K562 (cell line): Measurements from ENCODE around the gene PFDN2. TPM values are rescaled to one million over a fixed set of nuclear protein-coding genes. Genes with fewer than 3 reads are reported as not detected.

Experiments used
- BRF1 ChIP-seq: IDR thresholded peaks from 3 replicates; pipeline ENCODE4 v1.6.1; 2011; ENCODE audit warnings: borderline replicate concordance, mild to moderate bottlenecking; ENCODE audit not compliant: insufficient read length; ENCODE audit errors: extremely low read depth
- CBFA2T3 ChIP-seq: fragments of 450-650 bp; IDR thresholded peaks from 2 replicates; pipeline ENCODE4 v1.6.1; 2017
- EGR1 ChIP-seq: fragments of 450-650 bp; conservative IDR thresholded peaks from 2 replicates; pipeline ENCODE4 v1.6.1; 2017; ENCODE audit warnings: mild to moderate bottlenecking
- FOXJ2 ChIP-seq: fragments of 200-800 bp; sonication (Bioruptor generic); IDR thresholded peaks from 2 replicates; pipeline ENCODE4 v1.6.1; 2016; ENCODE audit warnings: missing genetic modification characterization, missing compliant biosample characterization
- GABPB2 ChIP-seq: fragments of 250-450 bp; sonication (Bioruptor Pico); conservative IDR thresholded peaks from 2 replicates; pipeline ENCODE4 v1.5.1; 2021; ENCODE audit warnings: mild to moderate bottlenecking
- HMG20B ChIP-seq: fragments of 250-450 bp; sonication (Bioruptor Pico); IDR thresholded peaks from 2 replicates; pipeline ENCODE4 v1.5.0; 2021; ENCODE audit warnings: mild to moderate bottlenecking
- HSF4 ChIP-seq: fragments of 250-450 bp; sonication (Bioruptor Pico); IDR thresholded peaks from 2 replicates; pipeline ENCODE4 v2.1.2; 2022; ENCODE audit warnings: mild to moderate bottlenecking, moderate library complexity, borderline replicate concordance
- IRF2 ChIP-seq: sonication (generic); formaldehyde crosslinking; IDR thresholded peaks from 2 replicates; pipeline ENCODE4 v1.8.1; 2022; ENCODE audit warnings: mild to moderate bottlenecking, missing genetic modification reagents
- JUN ChIP-seq, 2 experiments: sonication (generic) in 1 of 2; formaldehyde crosslinking in 1 of 2; IDR thresholded peaks; 2 replicates each; pipeline versions ENCODE4 v1.6.1 to v1.8.0; 2012 to 2022; ENCODE audit warnings: borderline replicate concordance in 2 of 2, mild to moderate bottlenecking in 2 of 2, improper control_type of control experiment in 1 of 2, low read depth in 1 of 2, low read length in 1 of 2, missing genetic modification reagents in 1 of 2
- MAFG ChIP-seq: fragments of 450-650 bp; conservative IDR thresholded peaks from 2 replicates; pipeline ENCODE4 v1.6.1; 2016; ENCODE audit warnings: missing genetic modification characterization, missing compliant biosample characterization
- NONO ChIP-seq, 2 experiments: fragments of 200-400 bp in 1 of 2; fragments of 450-650 bp in 1 of 2; formaldehyde crosslinking in 1 of 2; IDR thresholded peaks; 2 replicates each; pipeline ENCODE4 v1.6.1; 2017; ENCODE audit warnings: low read depth in 2 of 2, mild to moderate bottlenecking in 2 of 2, moderate library complexity in 2 of 2, low read length in 1 of 2
- PTRF ChIP-seq: fragments of 450-650 bp; IDR thresholded peaks from 2 replicates; pipeline ENCODE4 v1.6.1; 2016; ENCODE audit warnings: mild to moderate bottlenecking, missing genetic modification characterization, missing compliant biosample characterization
- SMARCA4 ChIP-seq: fragments of 450-650 bp; IDR thresholded peaks from 2 replicates; pipeline ENCODE4 v1.6.1; 2016
- STAT6 ChIP-seq: sonication (generic); formaldehyde crosslinking; IDR thresholded peaks from 2 replicates; pipeline ENCODE4 v1.8.1; 2023; ENCODE audit warnings: mild to moderate bottlenecking, missing genetic modification reagents
- SUPT5H ChIP-seq: fragments of 450-650 bp; IDR thresholded peaks from 2 replicates; pipeline ENCODE4 v1.6.1; 2016
- XRCC4 ChIP-seq: IDR thresholded peaks from one replicate; pipeline ENCODE4 v1.6.1; 2011; ENCODE audit not compliant: insufficient read depth, insufficient read length; ENCODE audit errors: extremely low read depth
- ZNF174 ChIP-seq: fragments of 250-450 bp; sonication (Bioruptor Pico); IDR thresholded peaks from 2 replicates; pipeline ENCODE4 v1.4.0; 2020; ENCODE audit warnings: mild to moderate bottlenecking
- ZNF23 ChIP-seq: fragments of 250-450 bp; sonication (Bioruptor Pico); IDR thresholded peaks from 2 replicates; pipeline ENCODE4 v1.4.0; 2020; ENCODE audit warnings: mild to moderate bottlenecking
- ZNF282 ChIP-seq: sonication (generic); formaldehyde crosslinking; IDR thresholded peaks from 2 replicates; pipeline ENCODE4 v1.8.1; 2023; ENCODE audit warnings: missing genetic modification reagents
- ZNF449 ChIP-seq: fragments of 250-450 bp; sonication (Bioruptor Pico); IDR thresholded peaks from 2 replicates; pipeline ENCODE4 v1.8.0; 2022; ENCODE audit warnings: moderate library complexity, mild to moderate bottlenecking, inconsistent platforms
- ZNF592 ChIP-seq: fragments of 450-650 bp; IDR thresholded peaks from 2 replicates; pipeline ENCODE4 v1.6.1; 2017; ENCODE audit warnings: antibody characterized with exemption, mild to moderate bottlenecking
- ZNF668 ChIP-seq: fragments of 250-450 bp; sonication (Bioruptor Pico); IDR thresholded peaks from 2 replicates; pipeline ENCODE4 v1.8.0; 2022; ENCODE audit warnings: mild to moderate bottlenecking, inconsistent platforms
- ZNF780A ChIP-seq: fragments of 250-450 bp; sonication (Bioruptor Pico); IDR thresholded peaks from 2 replicates; pipeline ENCODE4 v1.5.0; 2021; ENCODE audit warnings: mild to moderate bottlenecking
- ZNF785 ChIP-seq: fragments of 250-450 bp; sonication (Bioruptor Pico); IDR thresholded peaks from 2 replicates; pipeline ENCODE4 v1.4.0; 2020; ENCODE audit warnings: mild to moderate bottlenecking
- polyA plus RNA-seq, 8 experiments: library from polyadenylated mRNA; depleted of rRNA in 4 of 8; stranded (reverse) in 5 of 8; unstranded in 3 of 8; fragments of >200 nt; fragmentation: Nextera tagmentation in 2 of 8; fragmentation: Illumina TruSeq in 1 of 8; extraction: Ambion mirVana in 2 of 8; extraction: Trizol in 1 of 8; gene quantifications; 2 replicates each; pipeline versions ENCODE4 v1.2.1 to v1.2.3, GENCODE V29; 2011 to 2014; ENCODE audit warnings: inconsistent platforms in 1 of 8, missing spikeins in 1 of 8
- total RNA-seq, 7 experiments: library from RNA; depleted of rRNA in 6 of 7; stranded (reverse); fragments of >200 nt in 6 of 7; fragmentation: Illumina TruSeq in 2 of 7; extraction: Trizol in 2 of 7; gene quantifications; 2 replicates each; pipeline versions ENCODE4 v1.2.1 to v1.2.3, GENCODE V29; 2011 to 2021; ENCODE audit warnings: low replicate concordance in 1 of 7

PFDN2 gene
- total and polyA plus RNA-seq, 9 of the 15 experiments (the other 6 are each of a cell fraction or from before 2014, with no cell fraction given): 50.2 to 361 (median 144) TPM

GRCh38 chr1:161162052-161162451, 44.2 kb upstream of the PFDN2 start (continued):
- TF ChIP-seq JUN (IDR thresholded peaks at IDR 0.05; ENCODE audit: borderline replicate concordance, low read depth, low read length): no peak
- TF ChIP-seq JUN (CRISPR knock-in tag; IDR thresholded peaks at IDR 0.05; ENCODE audit: borderline replicate concordance): no peak
- TF ChIP-seq FOXJ2: no peak
- TF ChIP-seq ZNF282 (CRISPR knock-in tag): no peak
- TF ChIP-seq BRF1: no peak
- TF ChIP-seq ZNF23 (CRISPR knock-in tag): no peak
- no peak for TF ChIP-seq ZNF174 (CRISPR knock-in tag)
- TF ChIP-seq SUPT5H: no peak
- TF ChIP-seq ZNF668 (CRISPR knock-in tag): no peak
- TF ChIP-seq CBFA2T3: peak; percentile 73
- no peak for TF ChIP-seq IRF2 (CRISPR knock-in tag)
- TF ChIP-seq GABPB2 (CRISPR knock-in tag): no peak
- no peak for TF ChIP-seq NONO (IDR thresholded peaks at IDR 0.05; ENCODE audit: low read depth in 2 of 2, low read length in 1 of 2)
- TF ChIP-seq HMG20B (CRISPR knock-in tag): no peak
- no peak for TF ChIP-seq ZNF785
- TF ChIP-seq HSF4 (CRISPR knock-in tag): no peak
- no peak for TF ChIP-seq XRCC4
- no peak for TF ChIP-seq PTRF (tag)
- TF ChIP-seq STAT6 (CRISPR knock-in tag): no peak
- TF ChIP-seq ZNF780A (CRISPR knock-in tag): no peak
- no peak for TF ChIP-seq EGR1
- TF ChIP-seq ZNF592: peak; percentile 89
- TF ChIP-seq SMARCA4: peak; percentile 51; the same call in 1 of the 2 replicates
- no peak for TF ChIP-seq ZNF449 (CRISPR knock-in tag)
- TF ChIP-seq MAFG: no peak
